ACHN (cell line): ENCODE measurements around the gene GNPNAT1.
"Not testable (repeated sequence)": the region's sequence is repeated elsewhere in the genome, so short reads cannot be mapped to it uniquely, and the experiment has no call there.

Experiments used
- DNase-seq: peaks from one replicate; pipeline ENCODE4 v3.0.0-alpha.2; 2015
- in situ Hi-C: cut with HindIII; loops from 2 replicates; pipeline ENCODE4 v1.10.0; 2017; ENCODE audit warnings: low sequenced_read_pairs, low pct_ligation_motif_present, low pct_unique_long_range_greater_than_20kb

GNPNAT1 gene

DNA sequence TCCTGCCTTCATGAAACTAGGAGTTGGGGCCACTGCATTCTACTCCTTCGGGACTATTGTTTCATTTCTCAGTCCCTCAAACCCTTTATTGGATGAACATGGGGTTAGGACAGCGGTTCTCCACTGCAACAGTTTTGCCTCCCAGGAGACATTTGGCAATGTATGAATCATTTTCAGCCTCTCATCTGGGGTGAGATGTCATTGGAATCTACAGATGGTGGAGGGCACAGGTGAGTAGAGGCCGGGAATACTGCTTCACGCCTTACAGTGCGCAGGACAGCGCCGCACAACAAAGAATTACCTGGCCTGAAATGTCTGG, 649 bp upstream of the GNPNAT1 start:
- no peak for DNase-seq
- in situ Hi-C loops, result no loop called here

DNA sequence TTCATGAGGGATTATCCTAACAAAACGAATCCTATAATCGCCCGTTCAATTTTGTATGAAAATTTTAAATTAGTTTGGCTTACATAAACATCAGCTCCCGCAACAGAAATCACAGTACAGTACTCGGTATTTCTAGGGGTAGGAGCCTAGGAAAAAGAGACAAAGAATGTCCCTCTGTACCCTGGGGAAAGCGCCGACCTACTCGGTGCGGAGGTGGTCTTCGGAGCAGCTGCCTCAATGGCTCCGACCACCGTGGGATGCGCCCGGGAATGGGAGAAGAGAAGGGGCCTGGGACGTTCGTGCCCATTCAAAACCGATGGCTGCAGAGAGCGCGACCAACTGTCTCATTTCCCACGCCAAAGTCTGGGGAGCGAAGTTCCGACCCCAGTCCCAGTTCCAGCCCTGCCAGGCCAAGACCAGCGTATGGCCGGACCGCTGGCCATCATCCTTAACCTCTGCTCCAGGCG, 618 bp downstream of the GNPNAT1 start:
- in situ Hi-C loops, result no loop called here
- no peak for DNase-seq

DNA sequence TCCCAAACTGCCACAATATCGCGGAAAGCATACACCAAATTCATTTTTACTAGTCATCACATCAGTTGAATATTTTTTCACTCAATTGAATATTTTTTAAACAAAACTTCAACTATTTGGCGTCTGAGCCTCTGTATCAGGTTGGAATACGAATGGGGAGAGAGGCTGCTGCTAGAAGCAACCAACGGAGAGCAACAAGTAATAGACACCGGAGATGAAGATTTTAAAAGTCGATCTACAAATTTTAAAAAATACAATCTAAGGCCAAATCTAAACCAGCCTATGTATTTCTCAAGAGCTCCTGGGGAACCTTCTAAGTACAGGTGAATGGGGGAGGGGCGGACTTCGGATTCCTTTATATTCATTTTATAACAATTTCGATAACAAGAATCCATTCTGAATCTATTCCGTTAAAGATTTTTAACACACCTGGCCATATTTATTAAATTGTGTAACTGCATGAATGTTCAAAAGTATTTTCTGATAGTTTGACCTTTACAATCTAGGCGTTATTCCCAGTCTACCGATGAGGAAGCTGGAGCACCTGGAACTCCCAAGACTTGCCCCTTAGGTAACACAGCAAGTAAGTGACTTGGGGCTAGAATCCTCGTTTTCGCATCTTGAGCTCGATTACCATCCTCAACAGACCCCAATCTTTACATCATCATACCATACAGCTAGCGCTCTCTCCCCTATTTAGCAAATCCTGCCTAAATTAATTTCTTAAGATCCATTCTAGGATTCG, 1.2 kb downstream of the GNPNAT1 start:
- in situ Hi-C loops, result no loop called here

DNA sequence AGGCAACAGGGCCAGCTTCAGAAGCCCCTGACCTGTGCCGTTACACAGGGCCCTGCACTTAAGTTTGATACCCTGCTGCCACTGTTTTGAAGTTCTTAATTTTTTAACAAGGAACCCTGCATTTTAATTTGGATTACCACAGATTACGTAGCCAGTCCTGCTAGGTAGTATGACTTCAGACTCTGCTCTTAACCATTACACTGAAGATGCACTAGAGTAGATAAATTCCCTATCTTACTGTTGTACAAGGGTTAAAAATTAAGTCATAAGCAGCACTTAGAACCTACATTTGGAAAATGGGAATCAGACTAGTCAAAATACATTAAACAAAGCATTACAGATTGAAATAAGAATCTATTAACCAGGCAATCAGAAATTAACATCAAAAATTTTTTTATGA, 2.3 kb downstream of the GNPNAT1 start:
- no peak for DNase-seq
- in situ Hi-C loops, result no loop called here

More for the DNA sequence above, 1.2 kb downstream of the GNPNAT1 start:
- peak; percentile 3 for DNase-seq

DNA sequence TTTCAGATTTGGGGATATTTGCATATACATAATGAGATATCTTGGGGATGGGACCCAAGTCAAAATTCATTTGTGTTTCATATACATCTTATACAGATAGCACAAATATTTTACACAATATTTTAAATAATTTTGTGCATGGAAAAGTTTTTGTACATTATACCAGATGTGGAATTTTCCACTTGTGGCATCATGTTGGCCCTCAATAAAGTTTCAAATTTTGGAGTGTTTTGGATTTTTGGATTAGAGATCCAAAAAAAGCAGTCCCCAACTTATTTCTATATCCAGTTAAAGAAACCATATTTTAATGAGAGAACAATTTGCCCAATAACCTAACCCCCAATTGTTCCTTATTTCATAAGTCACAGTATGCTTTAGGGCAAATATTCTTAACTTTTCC, 4.5 kb downstream of the GNPNAT1 start:
- no peak for DNase-seq
- in situ Hi-C loops, result no loop called here

DNA sequence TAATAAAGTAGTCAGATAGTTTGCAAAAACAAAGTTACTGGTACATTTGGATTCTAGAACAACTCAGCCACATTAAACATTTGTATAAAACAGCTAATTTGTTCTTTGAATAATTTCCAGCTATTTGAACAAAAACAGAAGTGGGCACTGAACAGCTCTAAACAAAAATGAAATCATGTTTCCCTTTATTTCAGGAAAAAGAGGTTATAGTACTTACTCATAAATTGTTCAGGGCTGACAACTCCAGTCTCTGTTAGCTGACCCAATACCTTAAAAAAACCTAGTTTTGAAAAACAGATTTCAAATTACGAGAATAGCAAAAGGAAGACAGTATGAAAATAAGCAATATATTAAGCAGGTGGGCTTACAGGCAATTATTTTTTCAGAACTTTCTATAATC, 8.2 kb downstream of the GNPNAT1 start:
- in situ Hi-C loops, result no loop called here
- no peak for DNase-seq

DNA sequence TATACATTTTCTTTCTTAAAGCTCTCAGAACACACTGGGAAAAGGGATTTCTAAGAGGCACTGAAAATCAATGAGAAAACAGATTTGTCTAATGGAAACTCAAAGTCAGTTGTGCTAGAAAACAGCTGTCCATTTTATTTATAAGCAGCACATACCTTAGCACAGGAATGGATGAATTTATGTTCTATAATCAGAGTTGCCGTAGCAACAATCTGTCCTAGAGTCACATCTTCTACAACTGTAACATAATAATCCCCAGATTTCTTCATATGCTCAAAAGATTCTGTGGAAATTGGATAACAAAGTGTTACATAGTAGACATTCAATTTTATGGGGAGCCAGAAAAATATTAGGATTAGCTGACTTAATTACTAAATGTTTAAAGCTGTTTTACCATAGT, 9.8 kb downstream of the GNPNAT1 start:
- in situ Hi-C loops, result no loop called here
- DNase-seq, result no peak

DNA sequence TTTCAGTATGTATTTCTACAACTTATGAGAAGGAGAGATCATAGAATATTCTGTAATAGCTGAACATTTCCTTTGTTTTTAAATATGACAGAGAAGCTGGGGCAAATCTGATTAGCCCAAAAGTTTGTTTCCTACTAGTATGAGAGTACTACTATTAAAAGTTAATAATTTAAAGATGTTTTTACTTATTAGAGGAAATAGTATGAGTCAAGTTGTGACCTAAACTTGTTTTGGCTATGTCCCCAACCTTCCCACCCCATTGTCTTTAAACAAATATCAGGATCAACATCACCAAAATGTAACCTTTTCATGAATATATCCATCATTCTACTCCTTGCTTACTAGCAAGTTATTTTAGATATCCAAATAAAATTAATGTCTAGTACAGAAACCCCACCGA, 10.5 kb downstream of the GNPNAT1 start:
- in situ Hi-C loops, result no loop called here

DNA sequence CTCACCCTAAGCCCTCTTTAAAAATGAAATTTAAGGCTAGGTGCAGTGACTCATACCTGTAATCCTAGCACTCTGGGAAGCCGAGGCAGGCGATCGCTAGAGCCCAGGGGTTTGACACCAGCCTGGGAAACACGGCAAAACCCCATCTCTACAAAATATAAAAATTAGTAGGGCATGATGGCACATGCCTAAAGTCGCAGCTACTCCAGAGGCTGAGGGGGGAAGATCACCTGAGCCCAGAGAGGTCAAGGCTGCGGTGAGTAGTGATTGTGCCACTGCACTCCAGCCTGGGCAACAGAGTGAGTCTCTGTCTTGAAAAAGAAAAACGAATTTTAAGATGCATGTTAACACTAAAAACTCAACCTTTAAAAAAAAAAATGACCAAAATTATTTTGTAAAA, 12.7 kb downstream of the GNPNAT1 start:
- in situ Hi-C loops, result no loop called here
- DNase-seq, result no peak

More for the DNA sequence above, 10.5 kb downstream of the GNPNAT1 start:
- no peak for DNase-seq

DNA sequence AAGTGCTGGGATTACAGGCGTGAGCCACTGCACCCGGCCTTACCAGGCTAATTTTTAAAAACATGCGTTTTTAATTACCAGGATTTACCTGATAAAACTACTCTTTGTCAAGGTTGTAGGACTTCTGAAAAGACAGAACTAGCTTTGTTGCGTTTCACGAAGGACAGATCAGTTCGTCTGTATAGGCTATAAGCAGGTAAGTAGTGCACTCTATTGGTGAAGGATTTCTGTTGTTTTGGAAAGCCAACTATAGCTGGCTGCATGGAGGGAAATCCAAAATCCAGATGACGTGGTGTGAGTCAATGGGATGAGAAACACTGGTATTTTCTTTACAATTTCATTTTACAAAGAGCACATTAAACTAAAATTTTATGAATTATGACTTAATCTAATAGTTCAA, 14.6 kb downstream of the GNPNAT1 start:
- DNase-seq, result no peak
- in situ Hi-C loops, result no loop called here

DNA sequence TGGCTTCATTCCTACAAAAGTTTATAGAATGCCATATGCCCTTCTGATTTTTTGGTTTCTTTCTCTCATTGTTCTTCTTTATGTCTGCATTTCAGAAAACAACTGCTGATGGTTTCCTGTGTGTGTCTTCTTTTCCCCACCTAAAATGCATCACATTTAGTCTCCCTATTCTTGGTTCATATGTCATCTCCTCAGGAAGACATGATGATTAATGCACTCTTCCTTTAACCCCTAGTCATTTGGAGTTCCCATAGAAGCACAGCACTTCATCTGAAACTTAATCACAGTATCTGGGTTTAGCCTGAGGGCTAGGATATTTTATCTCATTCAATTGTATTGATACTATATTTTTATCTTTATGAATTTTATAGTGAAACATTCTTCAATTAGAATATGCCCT, 21.5 kb downstream of the GNPNAT1 start:
- DNase-seq, result no peak
- in situ Hi-C loops, result no loop called here

DNA sequence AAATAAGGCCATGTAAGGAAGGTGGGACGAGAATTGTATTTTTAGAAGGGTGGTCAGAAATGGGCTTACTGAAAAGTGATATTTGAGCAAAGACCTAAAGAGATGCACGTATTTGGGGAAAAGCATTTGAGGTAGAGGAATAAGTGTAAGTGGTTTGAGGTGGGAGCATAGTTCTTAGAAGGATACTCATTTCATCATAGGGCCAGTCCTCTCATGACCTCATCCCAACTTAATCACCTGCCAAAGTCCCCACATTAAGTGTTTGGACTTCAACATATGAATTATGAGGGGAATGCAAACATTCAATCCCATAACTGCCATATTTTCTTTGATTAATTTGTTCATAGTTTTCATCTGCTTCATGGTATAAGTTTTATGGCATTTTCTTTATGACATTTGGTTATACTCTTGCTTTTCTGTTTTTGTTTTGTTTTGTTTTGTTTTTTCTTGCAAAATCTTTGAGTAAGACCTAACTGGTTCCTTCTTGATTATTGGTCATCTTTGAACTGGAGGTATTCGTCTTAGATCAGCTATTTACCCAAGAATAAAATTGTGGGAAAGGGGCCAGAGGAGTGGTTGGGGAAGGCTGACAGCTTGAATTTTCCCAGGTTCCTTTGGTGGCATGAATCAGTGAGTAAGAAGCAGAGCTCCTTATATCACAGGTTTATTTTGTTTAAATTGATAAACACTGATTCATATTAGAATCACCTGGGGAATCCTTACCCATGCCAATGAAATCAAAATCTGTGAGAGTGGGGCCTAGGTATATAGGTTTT, 24.2 kb downstream of the GNPNAT1 start:
- no peak for DNase-seq
- in situ Hi-C loops, result no loop called here

DNA sequence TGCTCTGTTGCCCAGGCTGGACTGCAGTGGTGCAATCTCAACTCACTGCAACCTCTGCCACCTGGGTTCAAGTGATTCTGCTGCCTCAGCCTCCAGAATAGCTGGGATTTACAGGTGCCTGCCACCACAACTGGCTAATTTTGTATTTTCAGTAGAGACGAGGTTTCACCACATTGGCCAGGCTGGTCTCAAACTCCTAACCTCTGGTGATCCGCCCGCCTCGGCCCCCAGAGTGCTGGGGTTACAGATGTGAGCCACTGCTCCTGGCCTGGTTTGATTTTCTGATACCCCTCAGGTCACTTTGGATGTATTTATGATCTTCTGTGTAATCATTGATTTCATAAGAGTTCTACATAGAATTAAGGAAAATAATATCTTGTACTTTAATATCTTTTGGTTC, 28.5 kb downstream of the GNPNAT1 start:
- in situ Hi-C loops, DNase-seq: not testable (repeated sequence)

DNA sequence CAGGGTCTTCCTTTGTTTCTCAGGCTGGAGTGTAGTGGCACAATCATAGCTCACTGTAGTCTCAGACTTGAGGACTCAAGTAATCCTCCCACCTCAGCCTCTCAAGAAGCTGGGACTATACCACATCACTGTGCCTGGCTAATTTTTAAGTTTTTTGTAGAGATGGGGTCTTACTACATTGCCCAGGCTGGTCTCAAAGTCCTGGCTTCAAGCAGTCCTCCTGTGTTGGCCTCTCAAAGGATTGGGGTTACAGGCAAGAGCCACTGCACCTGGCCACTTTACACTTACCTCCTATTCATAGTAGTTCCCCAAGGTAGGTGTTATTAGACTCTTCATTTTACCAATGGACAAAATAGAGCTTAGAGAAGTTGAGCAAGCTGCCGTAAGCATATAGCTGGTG, 32.3 kb downstream of the GNPNAT1 start:
- in situ Hi-C loops, result no loop called here
- no peak for DNase-seq

DNA sequence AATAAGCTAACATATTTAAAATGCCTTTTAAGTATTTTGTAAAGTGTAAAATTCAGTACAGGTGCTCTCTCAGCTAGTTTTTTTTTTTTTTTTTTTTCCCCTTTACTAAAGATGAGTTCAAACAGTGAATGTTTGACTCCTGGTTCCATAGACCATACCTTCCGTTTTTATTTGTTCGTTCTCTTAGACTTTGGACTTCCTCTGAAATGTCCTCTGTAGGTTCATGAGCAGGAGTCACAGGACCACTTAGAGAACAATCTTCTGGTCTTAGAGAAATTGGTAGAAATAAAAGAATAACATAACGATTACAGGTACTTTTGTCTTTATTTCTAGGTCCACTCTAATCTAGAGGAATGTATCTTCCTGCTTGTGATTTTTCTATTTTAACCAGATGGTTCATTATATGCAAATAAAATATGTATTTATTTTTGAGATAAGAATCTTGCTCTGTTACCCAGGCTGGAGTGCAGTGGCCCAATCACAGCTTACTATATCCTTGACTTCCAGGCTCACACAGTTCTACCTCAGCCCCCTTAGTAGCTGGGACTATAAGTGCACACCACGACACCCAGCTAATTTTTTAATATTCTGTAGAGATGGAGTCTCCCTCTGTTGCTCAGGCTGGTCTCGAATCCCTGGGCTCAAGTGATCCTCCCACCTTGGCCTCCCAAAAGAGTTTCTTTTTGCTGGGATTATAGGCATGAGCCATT, 35.6 kb downstream of the GNPNAT1 start:
- in situ Hi-C loops, result no loop called here
- no peak for DNase-seq

DNA sequence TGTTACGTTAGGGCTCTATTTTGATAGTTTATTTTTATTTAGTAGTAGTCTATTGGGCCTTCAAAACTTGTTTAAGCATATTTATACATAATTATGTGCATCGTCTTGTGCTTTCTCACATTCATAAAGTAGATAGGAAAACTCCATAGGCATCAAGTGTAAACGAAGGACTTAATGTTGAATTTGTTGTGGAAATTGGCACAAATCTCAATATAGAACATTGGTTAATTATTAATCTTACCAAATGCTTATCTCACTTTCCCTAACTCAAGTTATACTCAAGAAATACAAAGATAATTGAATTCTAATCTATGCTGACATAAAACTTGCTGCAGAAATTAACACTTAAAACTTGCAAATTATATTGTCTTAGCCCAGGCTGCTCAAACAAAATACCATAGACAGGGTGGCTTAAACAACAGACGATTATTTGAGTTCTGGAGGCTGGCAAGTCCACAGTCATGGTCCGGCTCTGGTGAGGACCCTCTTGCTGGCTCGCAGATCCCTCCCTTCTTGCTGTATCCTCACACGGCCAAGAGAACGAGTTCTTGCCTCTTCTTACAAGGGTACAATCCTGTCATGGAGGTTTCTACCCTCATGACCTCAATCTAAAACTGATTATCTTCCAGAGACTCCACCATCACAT, 42.6 kb downstream of the GNPNAT1 start:
- DNase-seq, result no peak
- in situ Hi-C loops, result no loop called here

DNA sequence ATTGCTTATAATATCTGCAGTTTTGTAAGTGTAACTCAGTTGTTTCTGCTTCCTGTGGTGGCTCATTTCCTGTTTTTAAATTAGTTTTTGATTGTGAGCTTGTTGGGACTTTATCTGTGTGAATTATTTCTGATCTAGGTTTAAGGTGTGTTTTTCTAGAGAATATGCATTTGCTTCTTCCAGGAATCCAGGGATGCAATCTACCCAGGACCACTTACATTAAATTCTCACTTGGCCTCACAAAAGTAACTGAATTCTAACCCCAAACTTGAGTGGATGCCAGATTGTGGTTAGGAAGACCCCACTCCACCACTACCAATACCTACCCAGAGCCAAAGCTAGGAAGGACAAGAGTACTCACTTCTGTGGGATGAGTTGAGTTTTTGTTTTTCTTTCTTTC, 49.5 kb downstream of the GNPNAT1 start:
- in situ Hi-C loops, result no loop called here
- no peak for DNase-seq

DNA sequence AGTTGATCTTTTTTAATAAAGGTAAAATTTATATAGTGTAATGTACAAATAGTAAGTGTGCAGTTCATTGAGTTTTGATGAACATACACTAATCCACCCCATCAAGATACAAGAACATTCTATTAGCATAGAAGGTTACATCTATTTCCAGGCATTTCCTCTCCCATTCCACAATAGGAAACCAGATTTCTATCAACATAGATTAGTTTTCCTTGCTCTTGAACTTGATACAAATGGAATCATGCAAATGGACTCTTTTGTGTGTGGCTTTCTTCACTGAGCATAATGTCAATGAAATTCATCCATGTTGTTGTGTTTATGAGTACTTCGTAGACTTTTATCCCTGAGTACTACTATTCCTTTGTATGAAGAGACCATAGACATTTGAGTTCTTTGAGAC, 50.7 kb downstream of the GNPNAT1 start:
- DNase-seq, result no peak
- in situ Hi-C loops, result no loop called here

DNA sequence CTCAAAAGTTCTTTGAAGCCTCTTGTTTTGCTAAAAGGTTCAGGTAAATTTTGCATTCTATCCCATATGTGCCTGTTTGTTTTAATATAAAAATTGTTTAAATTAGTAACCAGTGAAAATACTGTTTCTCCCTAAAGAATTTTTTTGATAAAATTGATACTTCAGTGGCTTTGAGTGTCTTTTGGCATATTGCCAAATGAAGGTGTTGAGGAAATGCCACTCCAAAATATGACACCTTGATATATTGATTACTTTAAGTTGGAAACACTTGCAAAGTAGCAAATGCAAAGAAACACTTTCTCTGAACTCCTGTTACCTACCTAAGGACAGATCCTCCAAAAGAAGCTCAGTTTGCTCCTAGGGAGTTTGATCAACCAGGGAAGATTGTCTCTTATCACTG, 53.0 kb downstream of the GNPNAT1 start:
- no peak for DNase-seq
- in situ Hi-C loops, result no loop called here
